Measurements from ENCODE around the gene POLR2E.
A peak's percentile ranks its signal among the peaks of the same experiment; 100 is the strongest.

POLR2E gene

DNA sequence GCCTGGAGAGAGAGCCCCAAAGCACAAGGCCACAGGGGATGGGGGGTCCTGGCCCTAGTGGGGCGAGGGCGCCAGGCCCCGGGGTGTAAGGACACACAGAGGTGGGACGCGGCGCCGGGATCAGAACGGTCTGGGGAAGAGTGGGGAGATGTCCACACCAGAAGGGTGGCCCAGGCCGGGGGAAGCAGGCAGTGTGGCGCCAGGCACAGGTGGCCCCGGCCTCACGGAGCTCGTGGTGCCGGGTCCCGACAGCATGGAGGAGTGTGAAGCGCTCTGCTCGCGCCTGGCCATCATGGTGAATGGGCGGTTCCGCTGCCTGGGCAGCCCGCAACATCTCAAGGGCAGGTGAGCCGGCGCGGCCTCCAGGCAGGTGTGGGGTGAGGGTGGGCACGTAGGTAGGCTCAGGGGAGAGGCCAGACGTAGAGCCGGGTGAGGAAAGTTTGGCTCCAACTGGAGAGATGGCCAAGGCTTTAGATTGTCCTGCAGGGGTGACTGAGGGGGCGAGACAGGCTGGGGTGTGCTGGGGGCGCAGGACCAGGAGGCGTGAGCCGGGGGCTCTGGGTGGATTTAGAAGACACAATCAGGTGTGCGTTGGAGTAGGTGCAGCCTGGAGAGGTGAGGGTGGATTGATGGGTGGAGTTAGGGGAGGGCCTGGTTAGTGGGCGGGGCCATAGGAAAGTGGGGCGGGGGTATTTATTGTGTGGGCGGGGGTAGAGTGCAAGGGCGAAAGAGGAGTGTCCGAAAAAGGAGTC, 31.1 kb downstream of the POLR2E start:
- no peaks in the 10 kb centered on the region for H3K9me2 ChIP-seq (replicated peaks; ENCODE audit: control insufficient read depth, low read length)
- H3K9me3 ChIP-seq (ENCODE audit: control insufficient read depth, insufficient read depth, low read length), result no peaks in the 10 kb centered on the region
- H3K36me3 ChIP-seq (ENCODE audit: control insufficient read depth, low read length), result peaks cover 15% of the 10 kb centered on the region
- H3K27ac ChIP-seq (ENCODE audit: low read depth, low read length), result no peak overlapping the region
- H3K27me3 ChIP-seq (ENCODE audit: control insufficient read depth, low read length), result no peaks in the 10 kb centered on the region
- peaks cover 38% of the 10 kb centered on the region for H3K4me1 ChIP-seq (ENCODE audit: control insufficient read depth, low read length)
- H3K79me2 ChIP-seq (ENCODE audit: control insufficient read depth, low read length), result peaks cover 15% of the 10 kb centered on the region
- TF ChIP-seq, protein P1, sequence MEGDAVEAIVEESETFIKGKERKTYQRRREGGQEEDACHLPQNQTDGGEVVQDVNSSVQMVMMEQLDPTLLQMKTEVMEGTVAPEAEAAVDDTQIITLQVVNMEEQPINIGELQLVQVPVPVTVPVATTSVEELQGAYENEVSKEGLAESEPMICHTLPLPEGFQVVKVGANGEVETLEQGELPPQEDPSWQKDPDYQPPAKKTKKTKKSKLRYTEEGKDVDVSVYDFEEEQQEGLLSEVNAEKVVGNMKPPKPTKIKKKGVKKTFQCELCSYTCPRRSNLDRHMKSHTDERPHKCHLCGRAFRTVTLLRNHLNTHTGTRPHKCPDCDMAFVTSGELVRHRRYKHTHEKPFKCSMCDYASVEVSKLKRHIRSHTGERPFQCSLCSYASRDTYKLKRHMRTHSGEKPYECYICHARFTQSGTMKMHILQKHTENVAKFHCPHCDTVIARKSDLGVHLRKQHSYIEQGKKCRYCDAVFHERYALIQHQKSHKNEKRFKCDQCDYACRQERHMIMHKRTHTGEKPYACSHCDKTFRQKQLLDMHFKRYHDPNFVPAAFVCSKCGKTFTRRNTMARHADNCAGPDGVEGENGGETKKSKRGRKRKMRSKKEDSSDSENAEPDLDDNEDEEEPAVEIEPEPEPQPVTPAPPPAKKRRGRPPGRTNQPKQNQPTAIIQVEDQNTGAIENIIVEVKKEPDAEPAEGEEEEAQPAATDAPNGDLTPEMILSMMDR (IDR thresholded peaks at IDR 0.05; ENCODE audit: low read depth, low read length, poor library complexity, severe bottlenecking), result no peak
- TF ChIP-seq EZH2phosphoT487 (IDR thresholded peaks at IDR 0.05; ENCODE audit: borderline replicate concordance, low read length), result no peak
- 0 out of 2 replicates have a peak overlapping the region, but pooled peaks have one; percentile 34 for H3K4me3 ChIP-seq (ENCODE audit: low read length)
- peak overlapping the region; percentile 70 for H3K4me2 ChIP-seq (ENCODE audit: low read length)
- H4K20me1 ChIP-seq (ENCODE audit: control insufficient read depth, insufficient read depth, low read depth, low read length), result no peaks in the 10 kb centered on the region
- peaks cover 7% of the 10 kb centered on the region; the same call in 1 of the 2 replicates for H3F3A ChIP-seq (ENCODE audit: control insufficient read depth, insufficient read depth)

DNA sequence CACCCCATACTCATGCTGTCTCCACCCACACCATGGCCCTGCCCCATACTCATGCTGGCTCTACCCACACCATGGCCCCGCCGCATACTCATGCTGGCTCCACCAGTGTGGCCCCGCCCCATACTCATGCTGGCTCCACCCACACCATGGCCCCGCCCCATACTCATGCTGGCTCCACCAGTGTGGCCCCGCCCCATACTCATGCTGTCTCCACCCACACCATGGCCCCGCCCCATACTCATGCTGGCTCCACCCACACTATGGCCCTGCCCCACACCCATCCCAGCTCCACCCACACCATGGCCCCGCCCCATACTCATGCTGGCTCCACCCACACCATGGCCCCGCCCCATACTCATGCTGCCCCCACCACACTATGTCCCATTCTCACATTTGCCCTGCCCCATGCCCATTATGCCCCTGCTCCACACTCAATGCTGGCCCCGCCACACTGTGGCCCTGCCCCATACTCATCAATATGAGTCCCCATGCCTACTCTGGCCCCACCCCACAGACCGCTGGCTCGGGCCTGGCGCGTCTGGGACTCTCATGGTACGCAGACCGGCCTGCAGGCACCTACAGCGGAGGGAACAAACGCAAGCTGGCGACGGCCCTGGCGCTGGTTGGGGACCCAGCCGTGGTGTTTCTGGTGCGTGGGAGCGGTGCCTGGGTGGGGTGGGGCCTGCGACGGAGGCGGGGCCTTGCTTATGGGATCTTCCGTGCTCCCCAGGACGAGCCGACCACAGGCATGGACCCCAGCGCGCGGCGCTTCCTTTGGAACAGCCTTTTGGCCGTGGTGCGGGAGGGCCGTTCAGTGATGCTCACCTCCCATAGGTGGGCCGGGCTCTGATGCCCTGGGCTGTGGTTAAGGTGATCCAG, 31.9 kb downstream of the POLR2E start:
- peaks cover 7% of the 10 kb centered on the region; the same call in 1 of the 2 replicates for H3F3A ChIP-seq (ENCODE audit: control insufficient read depth, insufficient read depth)
- no peaks in the 10 kb centered on the region for H3K27me3 ChIP-seq (ENCODE audit: control insufficient read depth, low read length)
- TF ChIP-seq, protein P1 (IDR thresholded peaks at IDR 0.05; ENCODE audit: low read depth, low read length, poor library complexity, severe bottlenecking), result no peak
- TF ChIP-seq EZH2phosphoT487 (IDR thresholded peaks at IDR 0.05; ENCODE audit: borderline replicate concordance, low read length), result no peak
- peaks cover 7% of the 10 kb centered on the region for H3K79me2 ChIP-seq (ENCODE audit: control insufficient read depth, low read length)
- no peaks in the 10 kb centered on the region for H4K20me1 ChIP-seq (ENCODE audit: control insufficient read depth, insufficient read depth, low read depth, low read length)
- H3K36me3 ChIP-seq (ENCODE audit: control insufficient read depth, low read length), result peaks cover 8% of the 10 kb centered on the region
- peaks cover 32% of the 10 kb centered on the region for H3K4me1 ChIP-seq (ENCODE audit: control insufficient read depth, low read length)
- no peak overlapping the region for H3K4me3 ChIP-seq (ENCODE audit: low read length)
- H3K9me2 ChIP-seq (replicated peaks; ENCODE audit: control insufficient read depth, low read length), result no peaks in the 10 kb centered on the region
- no peak overlapping the region for H3K4me2 ChIP-seq (ENCODE audit: low read length)
- no peaks in the 10 kb centered on the region for H3K9me3 ChIP-seq (ENCODE audit: control insufficient read depth, insufficient read depth, low read length)
- H3K27ac ChIP-seq (ENCODE audit: low read depth, low read length), result no peak overlapping the region

DNA sequence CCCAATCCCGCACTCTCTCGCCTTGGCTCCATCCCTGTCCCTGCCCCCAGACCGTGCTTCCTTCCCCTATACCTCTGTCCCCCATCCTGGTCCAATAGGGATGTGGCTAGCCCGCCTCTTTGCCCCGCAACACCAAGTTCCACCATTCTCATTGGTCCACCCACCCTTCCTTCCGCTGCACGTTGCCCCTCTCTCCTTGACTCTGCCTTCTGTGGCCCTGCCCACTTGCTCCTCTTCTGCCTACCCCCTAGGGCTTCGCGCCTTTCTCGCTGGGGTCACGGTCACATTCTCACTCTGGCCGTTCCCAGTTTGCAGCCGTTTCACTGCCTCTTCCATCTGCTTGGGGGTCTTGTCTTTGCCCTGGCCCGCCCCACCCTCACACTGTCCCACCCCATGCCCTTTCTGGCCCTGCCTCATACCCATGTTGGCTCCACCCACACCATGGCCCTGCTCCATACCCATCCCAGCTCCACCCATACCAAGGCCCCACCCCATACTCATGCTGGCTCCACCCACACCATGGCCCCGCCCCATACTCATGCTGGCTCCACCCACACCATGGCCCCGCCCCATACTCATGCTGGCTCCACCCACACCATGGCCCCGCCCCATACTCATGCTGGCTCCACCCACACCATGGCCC, 32.7 kb downstream of the POLR2E start:
- Histone ChIP-seq H3K4me1 (ENCODE audit: control insufficient read depth, low read length) (peaks cover 35% of the 10 kb centered on the region), H3F3A (ENCODE audit: control insufficient read depth, insufficient read depth) (peaks cover 5% of the 10 kb centered on the region; the same call in 1 of the 2 replicates), H3K36me3 (ENCODE audit: control insufficient read depth, low read length) (peaks cover 6% of the 10 kb centered on the region), H3K9me3 (ENCODE audit: control insufficient read depth, insufficient read depth, low read length) (no peaks in the 10 kb centered on the region), H3K27me3 (ENCODE audit: control insufficient read depth, low read length) (no peaks in the 10 kb centered on the region), H3K79me2 (ENCODE audit: control insufficient read depth, low read length) (no peaks in the 10 kb centered on the region), H3K4me2 (ENCODE audit: low read length) (no peak overlapping the region), H3K27ac (ENCODE audit: low read depth, low read length) (no peak overlapping the region), H3K9me2 (replicated peaks; ENCODE audit: control insufficient read depth, low read length) (no peaks in the 10 kb centered on the region), H3K4me3 (ENCODE audit: low read length) (no peak overlapping the region), H4K20me1 (ENCODE audit: control insufficient read depth, insufficient read depth, low read depth, low read length) (no peaks in the 10 kb centered on the region)
- TF ChIP-seq, protein P1 (IDR thresholded peaks at IDR 0.05; ENCODE audit: low read depth, low read length, poor library complexity, severe bottlenecking), result no peak
